Sigmoid colon (tissue), 4 donors: Measurements from ENCODE around the gene EEPD1.

Source experiments
- EP300 ChIP-seq, 4 donors: sonication (generic); formaldehyde crosslinking; IDR thresholded peaks; one replicate each; pipeline ENCODE4 v1.6.1; 2017; ENCODE audit warnings: antibody characterized with exemption in 4 of 4
- POLR2A ChIP-seq, 2 donors: fragments of 450-650 bp; IDR thresholded peaks; one replicate each; pipeline ENCODE4 v1.6.1; 2016; ENCODE audit warnings: antibody characterized with exemption in 2 of 2, mild to moderate bottlenecking in 2 of 2, moderate library complexity in 2 of 2
- POLR2AphosphoS5 ChIP-seq, 4 donors: sonication (generic); formaldehyde crosslinking; IDR thresholded peaks; one replicate each; pipeline ENCODE4 v1.6.1; 2017; ENCODE audit warnings: antibody characterized with exemption in 4 of 4
- TF ChIP-seq, protein P1 (sequence below), 4 experiments: fragments of 450-650 bp in 3 of 4; fragments of 200-600 bp in 1 of 4; IDR thresholded peaks; one replicate each; pipeline ENCODE4 v1.5.1; 2016 to 2019; ENCODE audit warnings: antibody characterized with exemption in 4 of 4, mild to moderate bottlenecking in 3 of 4, moderate library complexity in 2 of 4

DNA sequence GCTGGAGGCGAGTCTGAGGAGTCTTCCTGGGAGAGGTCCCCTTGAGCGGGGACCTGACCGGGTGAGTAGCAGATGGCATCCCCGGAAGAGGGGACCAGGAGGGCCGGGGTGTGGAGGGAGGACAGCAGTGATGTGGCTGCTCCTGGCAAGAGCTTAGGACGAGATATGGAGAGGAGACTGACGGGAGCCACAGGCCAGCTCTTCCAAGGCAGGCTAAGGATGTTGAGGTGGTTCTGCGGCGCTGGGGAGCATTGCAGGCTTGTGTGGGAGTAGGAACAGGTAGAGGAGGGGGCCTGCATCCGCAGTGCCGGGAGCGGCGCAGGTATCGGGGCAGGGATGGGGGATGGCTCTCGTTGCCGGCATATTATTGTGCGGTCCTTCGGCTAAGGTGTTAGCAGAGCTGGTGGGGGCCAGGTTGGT is 159.9 kb downstream of the EEPD1 start:
- TF ChIP-seq, protein P1, sequence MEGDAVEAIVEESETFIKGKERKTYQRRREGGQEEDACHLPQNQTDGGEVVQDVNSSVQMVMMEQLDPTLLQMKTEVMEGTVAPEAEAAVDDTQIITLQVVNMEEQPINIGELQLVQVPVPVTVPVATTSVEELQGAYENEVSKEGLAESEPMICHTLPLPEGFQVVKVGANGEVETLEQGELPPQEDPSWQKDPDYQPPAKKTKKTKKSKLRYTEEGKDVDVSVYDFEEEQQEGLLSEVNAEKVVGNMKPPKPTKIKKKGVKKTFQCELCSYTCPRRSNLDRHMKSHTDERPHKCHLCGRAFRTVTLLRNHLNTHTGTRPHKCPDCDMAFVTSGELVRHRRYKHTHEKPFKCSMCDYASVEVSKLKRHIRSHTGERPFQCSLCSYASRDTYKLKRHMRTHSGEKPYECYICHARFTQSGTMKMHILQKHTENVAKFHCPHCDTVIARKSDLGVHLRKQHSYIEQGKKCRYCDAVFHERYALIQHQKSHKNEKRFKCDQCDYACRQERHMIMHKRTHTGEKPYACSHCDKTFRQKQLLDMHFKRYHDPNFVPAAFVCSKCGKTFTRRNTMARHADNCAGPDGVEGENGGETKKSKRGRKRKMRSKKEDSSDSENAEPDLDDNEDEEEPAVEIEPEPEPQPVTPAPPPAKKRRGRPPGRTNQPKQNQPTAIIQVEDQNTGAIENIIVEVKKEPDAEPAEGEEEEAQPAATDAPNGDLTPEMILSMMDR (IDR thresholded peaks at IDR 0.05) = no peak
- TF ChIP-seq EP300 (IDR thresholded peaks at IDR 0.05) = no peak
- no peak for TF ChIP-seq POLR2AphosphoS5 (IDR thresholded peaks at IDR 0.05)
- no peak for TF ChIP-seq POLR2A (IDR thresholded peaks at IDR 0.05)
